ENCODE measurements around the gene REG1A. TPM values are rescaled to one million over a fixed set of nuclear protein-coding genes. Genes with fewer than 3 reads are reported as not detected.

REG1A gene
- total and polyA plus RNA-seq, 2 experiments from 2014 or later, result 0.53 TPM; not detected in 1

GRCh38 chr2:79083597-79084251, 36.6 kb upstream of the REG1A start:
- H3K79me2 ChIP-seq, result no peaks in the 10 kb centered on the region
- TF ChIP-seq EZH2 (IDR thresholded peaks at IDR 0.05; ENCODE audit: borderline replicate concordance), result no peak
- TF ChIP-seq EZH2phosphoT487 (IDR thresholded peaks at IDR 0.05; ENCODE audit: low read depth, severe bottlenecking, unreplicated experiment), result no peak
- no peak for TF ChIP-seq CTCF (IDR thresholded peaks at IDR 0.05; ENCODE audit: poor library complexity)
- DNase-seq (ENCODE audit: low spot score), result no peak
- no peaks in the 10 kb centered on the region for H3K9me2 ChIP-seq (replicated peaks; ENCODE audit: insufficient read depth)
- no peak overlapping the region for H2AFZ ChIP-seq
- H3K27me3 ChIP-seq, result no peaks in the 10 kb centered on the region
- no peak overlapping the region for H3K4me2 ChIP-seq
- no peaks in the 10 kb centered on the region for H3K9me3 ChIP-seq (ENCODE audit: low read depth)
- H3K4me1 ChIP-seq (ENCODE audit: insufficient read depth), result no peaks in the 10 kb centered on the region
- no peak overlapping the region for H3K27ac ChIP-seq
- no peaks in the 10 kb centered on the region for H3K36me3 ChIP-seq (replicated peaks; ENCODE audit: insufficient read depth, low read depth)
- H3K4me3 ChIP-seq, result no peak overlapping the region
- H4K20me1 ChIP-seq (ENCODE audit: insufficient read depth, poor library complexity, severe bottlenecking), result no peaks in the 10 kb centered on the region

DNA sequence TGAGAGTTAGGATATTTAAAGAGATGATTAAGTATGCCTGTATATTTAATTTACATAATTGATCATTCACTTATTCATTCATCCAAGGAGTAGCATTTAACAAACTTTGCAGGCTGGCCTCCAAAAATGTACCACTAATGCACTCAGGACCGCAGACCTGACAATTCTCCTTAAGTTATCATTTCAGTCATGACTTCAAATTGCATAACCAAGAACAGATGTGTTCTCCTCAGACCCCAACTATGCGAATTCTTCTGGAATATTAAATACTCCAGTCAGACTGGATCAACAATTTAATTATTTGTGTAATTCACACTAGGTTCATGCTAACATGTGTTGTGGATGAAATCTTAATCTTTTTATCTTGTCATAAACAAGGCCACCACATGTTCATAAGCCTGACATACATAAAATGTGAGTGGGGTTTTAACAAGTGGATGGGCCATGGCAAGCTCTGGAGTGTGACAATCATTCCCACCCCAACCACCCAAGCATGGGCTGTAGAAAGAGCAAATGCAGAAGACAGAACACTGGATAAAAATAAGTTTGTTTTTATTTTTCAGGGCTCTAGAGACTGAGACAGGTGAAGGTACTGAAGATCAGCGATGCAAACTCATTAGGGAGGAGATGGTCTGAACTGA, 35.7 kb upstream of the REG1A start:
- Histone ChIP-seq H3K4me1 (ENCODE audit: insufficient read depth) (no peaks in the 10 kb centered on the region), H3K36me3 (replicated peaks; ENCODE audit: insufficient read depth, low read depth) (no peaks in the 10 kb centered on the region)
- WGBS (ENCODE audit: low lambda C conversion rate, missing lambda C conversion rate), result 70% methylated on average over 3 of the region's 3 CpGs

DNA sequence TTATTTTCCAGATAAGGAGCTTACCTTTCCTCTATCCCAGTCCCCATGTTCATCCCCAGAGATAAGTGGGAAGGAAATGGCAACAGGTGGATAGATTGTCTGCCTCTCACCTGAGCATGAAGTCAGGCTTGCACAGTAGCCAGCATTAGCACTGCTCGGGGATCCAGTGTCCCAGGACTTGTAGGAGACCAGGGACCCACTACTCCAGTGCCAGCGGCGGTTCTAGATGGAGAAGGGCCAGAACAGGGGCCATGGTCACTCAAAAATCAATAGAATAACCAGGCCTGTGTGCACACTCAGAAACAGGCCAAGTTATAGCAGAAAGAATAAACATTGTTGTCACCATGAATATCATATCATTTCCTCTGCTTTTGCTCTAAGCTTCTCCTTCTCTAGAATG, 34.9 kb upstream of the REG1A start:
- no peak overlapping the region for H2AFZ ChIP-seq
- 88% methylated on average over 3 of the region's 3 CpGs for WGBS (ENCODE audit: low lambda C conversion rate, missing lambda C conversion rate)
- no peak overlapping the region for H3K27ac ChIP-seq
- no peak for DNase-seq (ENCODE audit: low spot score)
- no peak overlapping the region for H3K4me3 ChIP-seq
- TF ChIP-seq CTCF (IDR thresholded peaks at IDR 0.05; ENCODE audit: poor library complexity), result no peak
- TF ChIP-seq EZH2 (IDR thresholded peaks at IDR 0.05; ENCODE audit: borderline replicate concordance), result no peak
- TF ChIP-seq EZH2phosphoT487 (IDR thresholded peaks at IDR 0.05; ENCODE audit: low read depth, severe bottlenecking, unreplicated experiment), result no peak
- H3K9me3 ChIP-seq (ENCODE audit: low read depth), result no peaks in the 10 kb centered on the region
- H3K9me2 ChIP-seq (replicated peaks; ENCODE audit: insufficient read depth), result no peaks in the 10 kb centered on the region
- H3K4me2 ChIP-seq, result no peak overlapping the region
- no peaks in the 10 kb centered on the region for H3K36me3 ChIP-seq (replicated peaks; ENCODE audit: insufficient read depth, low read depth)
- H3K27me3 ChIP-seq, result no peaks in the 10 kb centered on the region
- H3K79me2 ChIP-seq, result no peaks in the 10 kb centered on the region
- H3K4me1 ChIP-seq (ENCODE audit: insufficient read depth), result no peaks in the 10 kb centered on the region
- H4K20me1 ChIP-seq (ENCODE audit: insufficient read depth, poor library complexity, severe bottlenecking), result no peaks in the 10 kb centered on the region

More for the DNA sequence above, 35.7 kb upstream of the REG1A start:
- Histone ChIP-seq H4K20me1 (ENCODE audit: insufficient read depth, poor library complexity, severe bottlenecking) (no peaks in the 10 kb centered on the region), H3K27ac (no peak overlapping the region), H2AFZ (no peak overlapping the region), H3K27me3 (no peaks in the 10 kb centered on the region), H3K4me2 (no peak overlapping the region), H3K4me3 (no peak overlapping the region), H3K9me2 (replicated peaks; ENCODE audit: insufficient read depth) (no peaks in the 10 kb centered on the region), H3K79me2 (no peaks in the 10 kb centered on the region), H3K9me3 (ENCODE audit: low read depth) (no peaks in the 10 kb centered on the region)
- no peak for DNase-seq (ENCODE audit: low spot score)
- TF ChIP-seq EZH2phosphoT487 (IDR thresholded peaks at IDR 0.05; ENCODE audit: low read depth, severe bottlenecking, unreplicated experiment), result no peak
- TF ChIP-seq CTCF (IDR thresholded peaks at IDR 0.05; ENCODE audit: poor library complexity), result no peak
